Renal cortex interstitium (tissue), 11 donors: Measurements from ENCODE around the gene RHBDF1. TPM values are rescaled to one million over a fixed set of nuclear protein-coding genes. Genes with fewer than 3 reads are reported as not detected.

Source experiments
- DNase-seq, 11 donors: peaks; one replicate each; pipeline ENCODE4 v3.0.0-alpha.2; 2013; ENCODE audit warnings: low read depth in 9 of 11, low spot score in 4 of 11; ENCODE audit errors: extremely low read depth in 1 of 11
- polyA plus RNA-seq, 3 donors: library from polyadenylated mRNA; unstranded; fragments of 120-200 nt; gene quantifications; one replicate each; pipeline ENCODE4 v1.2.1, GENCODE V29; 2013; ENCODE audit not compliant: insufficient read length in 3 of 3

RHBDF1 gene
- polyA plus RNA-seq, 3 donors: 22.0 to 30.6 (median 25.7) TPM

DNA sequence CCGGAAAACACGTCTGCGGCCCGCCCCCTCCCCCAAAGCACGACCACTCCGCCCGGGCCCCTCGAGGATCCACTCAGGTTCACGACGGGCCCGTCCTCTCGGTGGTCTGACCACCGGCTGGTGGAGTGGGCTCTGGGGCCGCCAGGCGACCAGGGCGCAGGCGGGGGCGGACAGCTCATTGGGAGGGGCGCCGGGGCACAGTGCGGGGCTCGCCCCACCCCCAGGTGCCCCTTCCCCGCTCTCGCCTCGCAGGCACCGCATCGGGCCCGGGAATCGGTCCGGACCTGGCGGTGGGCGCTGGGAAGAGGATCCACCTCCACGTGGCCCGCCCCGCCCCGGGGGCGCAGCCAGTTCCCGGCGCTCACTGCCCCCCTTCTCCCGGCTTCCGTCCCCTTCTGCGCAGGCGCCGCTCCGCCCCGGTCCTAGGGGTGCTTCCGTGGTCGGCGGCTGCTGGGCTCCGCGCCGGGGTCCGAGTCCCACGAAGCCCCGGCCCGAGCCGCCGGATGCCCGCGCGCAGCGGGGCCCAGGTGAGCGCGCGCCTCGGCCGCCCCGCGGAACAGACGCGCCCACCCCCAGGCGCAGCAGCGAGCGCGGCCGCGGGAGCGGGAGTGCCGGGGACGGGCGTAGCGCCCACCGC lies 5.5 kb upstream of the RHBDF1 start, which contains the start of gene MPG:
TSS of gene MPG (plus strand) at position 419 of the 637 bp plus-strand sequence. CDS start at position 504, 85 bp downstream.
- DNase-seq: peak in 5 of 11 donors; percentile 63 to 86 (median 75)

DNA sequence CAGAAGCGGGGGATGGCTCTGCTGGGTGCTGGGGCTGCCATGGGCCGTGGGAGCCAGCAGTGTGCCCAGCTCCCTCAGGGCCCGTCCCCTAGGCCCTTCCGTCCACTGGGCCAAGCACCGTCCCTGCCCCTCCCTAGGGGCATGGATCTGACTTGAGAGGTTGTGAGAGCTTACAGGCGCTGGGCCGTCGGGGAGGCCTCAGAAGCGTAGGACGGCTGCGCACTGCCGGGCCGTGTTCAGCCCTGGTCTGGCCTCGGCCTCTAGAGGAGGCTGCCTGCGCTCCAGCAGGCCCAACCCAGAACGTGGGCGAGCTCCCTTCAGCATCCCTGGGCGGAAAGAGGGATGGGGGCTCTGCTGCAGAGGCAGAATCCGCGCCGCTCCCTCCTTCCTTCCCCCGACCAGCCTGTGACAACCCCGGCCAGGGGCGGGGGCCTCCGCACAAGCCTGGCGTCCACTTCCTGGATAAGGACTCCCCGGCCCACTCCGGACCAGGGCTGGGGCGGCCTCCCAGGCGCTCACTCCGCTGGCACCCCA lies 4.9 kb upstream of the RHBDF1 start:
- peak in 1 of 11 donors; percentile 33 for DNase-seq

DNA sequence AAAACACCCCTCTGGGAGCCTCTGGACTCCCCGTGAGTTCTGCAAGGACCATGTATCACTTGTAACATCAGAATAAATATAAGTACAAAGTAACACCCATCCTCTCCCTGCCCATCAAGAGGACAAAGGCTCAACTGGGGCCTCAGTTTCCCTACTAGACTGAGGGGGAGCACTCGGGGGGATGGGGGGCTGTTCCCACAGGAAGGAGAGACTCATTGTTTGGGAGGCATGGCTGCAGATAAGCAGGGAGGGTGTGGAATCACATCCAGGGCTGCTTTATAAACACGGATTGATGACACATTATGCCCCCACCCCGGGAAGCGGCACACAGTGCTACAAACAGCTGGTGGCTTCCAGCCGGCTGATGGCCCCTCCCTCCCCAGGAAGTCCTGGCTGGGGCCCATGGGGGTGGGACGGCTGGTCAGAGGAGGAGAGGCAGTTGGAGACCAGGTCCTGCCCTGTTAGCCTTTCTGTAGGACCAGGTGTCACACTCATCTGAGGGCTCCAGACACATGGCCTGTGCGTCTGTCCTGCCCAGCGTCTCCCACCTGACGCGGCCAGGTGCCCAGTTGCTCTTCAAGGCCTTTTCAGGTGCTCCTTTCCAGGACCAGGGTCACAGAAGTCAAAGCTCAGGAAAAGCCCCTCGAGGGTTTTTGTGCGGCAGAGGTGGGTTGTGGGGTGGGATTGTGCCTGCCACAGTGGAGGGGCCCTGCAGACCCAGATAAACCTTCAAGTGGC lies 4.3 kb upstream of the RHBDF1 start:
- no peak for DNase-seq

DNA sequence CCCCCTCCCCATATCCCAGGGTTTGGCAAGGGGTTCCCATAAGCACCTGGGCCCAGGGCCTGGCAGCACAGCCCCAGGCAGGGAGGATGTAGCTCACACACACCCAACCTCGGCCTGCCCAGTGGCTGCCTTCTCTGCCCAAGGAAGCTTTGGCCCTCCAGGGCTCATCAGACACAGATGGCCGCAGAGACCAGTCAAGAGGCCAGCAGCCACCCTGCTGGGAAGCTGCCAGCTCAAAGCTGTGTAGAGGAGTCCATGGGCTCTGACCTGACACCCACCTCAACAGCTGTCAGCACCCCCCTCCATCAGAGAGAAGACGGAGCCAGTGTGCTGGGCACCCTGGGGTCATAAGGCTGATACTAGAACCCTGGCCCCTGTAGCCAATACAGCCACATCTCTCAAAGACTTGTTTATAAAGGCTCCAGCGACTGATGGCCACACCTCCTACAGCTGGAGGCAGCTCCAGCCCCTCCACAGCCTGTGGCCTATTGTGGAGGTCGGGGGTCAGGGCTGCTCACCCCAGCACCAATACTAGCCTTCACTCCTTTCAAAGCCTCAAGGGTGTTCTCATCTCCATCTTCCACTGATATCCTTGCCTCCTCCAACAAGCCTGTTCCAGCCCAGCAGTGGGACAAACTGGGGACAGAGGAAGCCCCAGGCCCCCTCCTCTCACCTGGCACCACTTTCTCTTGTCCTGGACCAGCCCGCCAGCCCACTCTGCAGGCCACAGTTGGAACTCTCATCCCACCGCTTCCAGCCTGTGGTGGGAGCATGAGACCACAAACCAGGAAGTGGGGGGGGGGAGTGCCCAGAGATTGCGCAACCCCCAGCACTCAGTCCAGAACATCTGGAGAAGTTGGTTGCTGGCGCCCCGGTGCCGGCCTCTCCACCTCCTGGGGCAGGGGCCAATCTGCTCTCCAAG lies 3.4 kb upstream of the RHBDF1 start:
- no peak for DNase-seq

DNA sequence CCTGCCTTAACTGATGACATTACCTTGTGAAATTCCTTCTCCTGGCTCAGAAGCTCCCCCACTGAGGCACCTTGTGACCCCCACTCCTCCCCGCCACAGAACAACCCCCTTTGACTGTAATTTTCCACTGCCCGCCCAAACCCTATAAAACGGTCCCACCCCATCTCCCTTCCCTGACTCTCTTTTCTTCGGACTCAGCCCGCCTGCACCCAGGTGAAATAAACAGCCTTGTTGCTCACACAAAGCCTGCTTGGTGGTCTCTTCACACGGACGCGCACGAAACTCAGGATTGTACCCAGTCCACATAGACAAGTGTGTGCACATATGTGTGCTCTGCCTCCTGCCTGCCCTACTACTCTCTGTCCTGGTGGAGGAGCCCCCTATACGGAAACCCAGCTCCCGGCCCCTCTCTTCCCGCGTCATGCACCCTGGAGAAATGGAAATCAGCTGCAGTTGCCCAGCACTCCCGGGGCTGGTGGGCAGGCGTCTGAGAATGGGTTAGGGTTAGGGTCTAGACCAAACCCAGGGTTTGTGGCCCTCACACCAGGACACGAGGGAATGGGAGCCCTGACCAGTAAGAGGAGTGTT lies 2.4 kb upstream of the RHBDF1 start:
- DNase-seq: no peak

DNA sequence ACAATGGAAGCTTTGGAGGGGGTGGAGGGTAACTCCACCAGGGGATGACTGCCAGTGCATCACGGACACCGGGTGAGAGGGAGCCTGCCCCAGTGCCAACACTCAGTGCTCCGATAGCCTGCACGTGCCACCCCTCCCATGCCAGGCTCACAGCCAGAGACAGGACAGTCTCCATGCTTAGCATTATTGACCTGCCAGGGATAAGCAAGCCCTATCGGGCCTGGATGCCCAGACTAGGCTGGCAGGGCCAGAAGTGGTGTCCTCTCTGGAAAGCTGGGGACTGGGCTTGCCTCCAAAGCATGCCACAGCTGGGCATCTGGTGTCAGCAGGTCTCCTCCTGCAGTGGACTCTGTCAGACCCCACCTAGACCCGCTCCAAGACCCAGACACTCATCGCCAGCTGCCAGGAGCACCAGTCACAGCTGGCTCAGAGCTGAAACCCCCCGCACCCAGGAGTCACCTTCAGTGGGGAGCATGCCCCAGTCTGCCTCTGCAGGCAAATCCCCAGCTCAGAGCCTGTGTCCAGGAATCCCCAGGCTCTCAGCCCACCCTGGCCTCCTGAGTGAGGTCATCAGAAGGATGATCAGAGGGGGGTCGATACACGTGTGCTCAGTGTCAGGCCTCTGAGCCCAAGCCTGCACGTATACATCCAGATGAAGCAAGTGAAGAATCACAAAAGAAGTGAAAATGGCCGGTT lies 1.8 kb upstream of the RHBDF1 start:
- no peak for DNase-seq

DNA sequence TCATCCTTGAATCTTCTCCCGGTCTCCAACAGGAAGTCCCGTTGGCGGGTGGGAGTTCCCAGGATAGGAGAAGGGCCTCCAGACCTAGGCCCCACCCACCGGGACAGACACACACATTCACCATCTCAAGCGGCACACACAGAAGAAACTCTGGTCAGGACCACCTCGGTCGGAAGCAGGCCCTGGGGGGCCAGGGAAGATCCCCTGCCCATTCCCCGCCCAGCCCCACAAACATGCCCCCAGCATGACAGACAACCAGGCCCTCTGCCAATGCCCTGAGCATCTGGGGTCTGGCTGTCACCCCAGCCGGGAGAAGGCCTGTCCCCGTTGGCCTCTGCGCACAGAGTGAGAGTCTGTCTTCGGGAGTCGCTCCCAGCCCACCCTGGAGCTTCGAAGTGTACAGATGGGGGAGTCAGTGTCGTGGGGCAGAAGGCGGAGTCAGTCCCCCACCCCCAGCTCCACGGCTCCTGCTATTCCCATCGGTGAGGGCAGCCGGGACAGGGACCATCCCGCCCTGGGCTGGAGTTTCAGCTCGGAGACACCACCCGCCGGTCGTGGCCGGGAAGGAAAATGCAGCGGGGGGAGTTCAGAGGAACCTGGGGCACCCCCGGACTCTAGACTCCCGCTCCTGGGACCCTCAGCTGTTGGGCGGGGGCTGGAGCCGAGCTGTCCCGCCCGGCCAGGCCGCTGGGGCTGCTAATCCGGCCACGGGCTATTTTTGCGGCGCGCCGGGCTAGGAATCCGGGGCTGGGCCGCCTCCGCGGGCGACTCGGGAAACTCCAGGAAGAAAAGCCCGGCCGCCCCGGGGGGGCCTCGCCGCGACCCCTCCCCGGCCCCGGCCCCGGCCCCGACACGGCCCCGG lies 660 bp downstream of the RHBDF1 start:
- peak in 1 of 11 donors; percentile 49 for DNase-seq

DNA sequence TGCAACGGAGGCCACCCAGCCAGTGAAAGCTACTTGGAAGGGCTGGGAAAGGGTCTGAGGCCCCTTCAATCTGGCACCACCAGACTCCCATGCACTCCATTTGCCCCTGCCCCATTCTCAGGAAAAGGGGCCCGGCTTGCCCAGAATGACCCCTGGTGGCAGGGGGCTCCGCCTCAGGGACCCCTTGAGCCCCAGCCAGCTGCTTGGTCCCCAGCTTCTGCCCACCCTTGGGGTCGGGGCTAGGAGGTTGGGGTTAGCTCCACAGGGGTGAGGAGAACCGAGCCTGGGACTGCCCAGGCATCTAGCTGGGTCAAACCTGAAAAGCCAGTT lies 1.3 kb downstream of the RHBDF1 start:
- no peak for DNase-seq

DNA sequence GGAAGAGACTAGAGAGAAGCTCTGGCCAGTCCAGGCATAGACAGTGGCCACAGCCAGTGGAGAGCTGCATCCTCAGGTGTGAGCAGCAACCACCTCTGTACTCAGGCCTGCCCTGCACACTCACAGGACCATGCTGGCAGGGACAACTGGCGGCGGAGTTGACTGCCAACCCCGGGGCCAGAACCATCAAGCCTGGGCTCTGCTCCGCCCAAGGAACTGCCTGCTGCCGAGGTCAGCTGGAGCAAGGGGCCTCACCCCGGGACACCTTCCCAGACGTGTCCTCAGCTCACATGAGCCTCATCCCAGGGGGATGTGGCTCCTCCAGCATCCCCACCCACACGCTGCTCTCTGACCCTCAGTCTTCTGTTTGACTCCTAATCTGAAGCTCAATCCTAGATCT lies 3.2 kb downstream of the RHBDF1 start:
- no peak for DNase-seq

DNA sequence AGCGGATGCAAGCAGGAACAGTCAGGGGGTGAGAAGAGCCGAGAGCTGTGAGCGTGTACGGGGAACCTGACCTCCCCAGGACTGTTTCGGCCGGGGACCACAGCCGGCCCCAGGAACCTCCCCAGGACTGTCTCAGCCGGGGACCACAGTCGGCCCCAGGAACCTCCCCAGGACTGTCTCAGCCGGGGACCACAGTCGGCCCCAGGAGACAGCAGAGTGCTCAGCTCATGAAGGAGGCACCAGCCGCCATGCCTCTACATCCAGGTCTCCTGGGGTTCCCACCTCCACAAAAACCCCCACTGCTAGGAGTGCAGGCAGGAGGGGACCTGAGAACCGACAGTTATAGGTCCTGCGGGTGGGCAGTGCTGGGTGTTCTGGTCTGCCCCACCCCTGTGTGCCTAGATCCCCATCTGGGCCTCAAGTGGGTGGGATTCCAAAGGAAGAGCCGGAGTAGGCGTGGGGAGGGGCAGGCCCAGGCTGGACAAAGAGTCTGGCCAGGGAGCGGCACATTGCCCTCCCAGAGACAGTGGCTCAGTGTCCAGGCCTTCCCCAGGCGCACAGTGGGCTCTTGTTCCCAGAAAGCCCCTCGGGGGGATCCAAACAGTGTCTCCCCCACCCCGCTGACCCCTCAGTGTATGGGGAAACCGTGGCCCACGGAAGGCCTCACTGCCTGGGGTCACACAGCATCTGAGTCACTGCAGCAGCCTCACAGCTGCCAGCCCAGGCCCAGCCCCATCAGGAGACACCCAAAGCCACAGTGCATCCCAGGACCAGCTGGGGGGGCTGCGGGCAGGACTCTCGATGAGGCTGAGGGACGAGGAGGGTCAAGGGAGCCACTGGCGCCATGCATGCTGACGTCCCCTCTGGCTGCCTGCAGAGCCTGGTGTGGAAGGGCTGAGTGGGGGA lies 4.3 kb downstream of the RHBDF1 start:
- DNase-seq: no peak

DNA sequence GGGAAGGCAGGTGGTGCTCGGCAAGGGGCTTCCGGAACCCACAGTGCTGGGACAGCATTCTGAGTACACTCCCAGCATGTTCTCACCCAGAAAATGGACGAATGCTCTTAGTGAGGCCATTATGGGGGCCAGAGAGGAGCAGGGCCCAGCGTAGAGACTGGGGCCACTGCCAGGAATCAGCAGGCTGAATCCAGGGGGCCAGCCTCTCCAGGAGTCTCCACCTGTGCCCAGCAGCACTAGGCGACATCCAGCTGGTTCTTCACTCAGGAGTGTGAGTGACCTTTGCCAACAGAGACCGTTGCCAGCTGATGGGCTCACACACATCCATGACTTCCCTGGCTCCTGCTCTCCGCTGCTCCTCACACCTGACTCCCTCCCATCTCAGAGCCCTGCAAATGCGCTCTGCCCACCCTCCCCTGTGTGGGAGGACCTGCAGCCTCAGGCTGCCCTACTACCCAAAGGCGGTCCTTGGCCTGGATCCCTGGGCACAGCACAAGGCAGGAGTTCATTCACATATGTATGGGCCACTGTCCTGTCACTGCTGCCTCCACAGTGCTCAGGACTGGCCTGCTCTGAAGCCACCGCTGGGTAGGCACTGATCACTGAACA lies 5.1 kb downstream of the RHBDF1 start:
- no peak for DNase-seq

DNA sequence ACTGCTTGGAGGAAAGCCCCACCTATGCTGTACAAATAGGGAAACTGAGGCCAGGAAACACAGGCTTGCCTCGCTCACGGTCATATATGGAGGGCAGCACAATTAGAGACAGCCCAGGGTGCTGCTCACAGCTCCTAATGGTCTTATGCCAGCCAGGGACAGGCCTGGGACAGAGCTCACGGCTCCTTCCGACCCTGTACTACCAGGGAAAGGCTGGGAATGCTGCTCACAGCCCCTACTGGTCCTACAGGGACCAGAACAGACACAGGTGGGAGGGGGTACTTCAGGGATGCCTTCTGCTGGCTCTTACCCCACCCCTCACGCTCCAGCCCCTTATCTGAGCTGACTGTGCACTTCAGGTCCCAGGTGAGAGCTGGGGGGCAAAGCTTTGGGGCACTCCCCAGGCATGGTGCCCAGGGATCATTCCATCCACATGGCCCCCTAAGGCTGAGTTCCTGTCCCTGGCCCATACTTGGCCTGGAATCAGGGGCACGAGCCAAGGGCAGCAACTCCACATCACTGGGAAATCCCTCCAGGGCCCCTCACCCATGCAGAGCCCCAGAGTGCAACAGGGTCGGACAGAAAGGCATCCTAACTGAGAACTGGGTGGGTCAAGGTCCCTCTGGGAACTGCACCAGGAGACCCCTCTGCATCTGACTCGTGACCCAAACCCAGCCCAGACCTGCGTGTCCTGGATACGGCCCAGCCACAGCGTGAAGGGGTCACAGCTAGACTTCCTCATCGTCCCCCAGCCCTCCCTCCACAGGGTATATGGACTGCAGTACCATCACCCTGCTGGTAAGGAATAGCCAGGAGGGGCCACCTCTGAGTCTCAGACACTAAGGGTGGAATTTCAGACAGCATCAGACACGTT lies 5.9 kb downstream of the RHBDF1 start:
- no peak for DNase-seq

DNA sequence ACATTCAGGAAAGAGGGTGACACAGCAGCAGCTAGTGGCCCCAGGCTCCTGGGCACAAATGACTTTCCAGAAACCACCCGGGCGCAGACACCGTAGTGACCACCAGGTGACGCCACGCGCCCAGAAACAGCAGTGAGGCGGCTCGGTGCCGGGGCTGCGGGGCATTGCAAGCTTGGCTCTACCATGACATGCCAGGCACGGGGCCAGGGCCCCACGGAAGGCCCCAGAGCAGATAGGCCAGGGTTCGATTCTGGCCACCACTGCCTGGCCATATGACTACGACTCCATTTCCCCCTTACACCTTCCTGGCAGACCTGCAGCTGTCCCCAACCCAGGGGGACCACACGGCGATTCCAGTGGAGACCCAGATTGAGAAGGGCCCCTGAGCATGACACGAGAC lies 6.7 kb downstream of the RHBDF1 start:
- peak in 1 of 11 donors; percentile 57 for DNase-seq

DNA sequence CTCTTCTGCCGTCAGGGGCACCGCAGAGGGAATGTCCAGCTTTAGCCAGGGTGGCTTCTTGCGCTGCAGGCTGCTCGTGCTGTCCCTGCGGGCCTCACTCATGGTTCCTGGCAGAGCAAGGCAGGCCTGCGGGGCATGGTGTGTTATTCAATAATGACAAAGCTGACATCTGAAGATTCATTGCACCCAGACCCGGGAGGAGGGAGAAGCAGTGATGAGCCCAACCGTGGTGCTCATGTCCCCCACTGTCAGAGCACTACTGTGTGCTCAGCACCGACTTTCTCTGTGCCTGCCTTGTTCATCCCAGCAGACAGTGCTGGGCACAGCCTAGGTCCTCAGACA lies 7.5 kb downstream of the RHBDF1 start:
- DNase-seq: no peak
